PC-9 (cell line): ENCODE results near the gene MLXIP.

ENCODE experiments used
- EZH2 ChIP-seq: fragments of 200-600 bp; sonication (generic); IDR thresholded peaks from 2 replicates; pipeline ENCODE4 v1.8.0; 2017; ENCODE audit warnings: antibody characterized with exemption, low read depth
- TF ChIP-seq, protein P1 (sequence below): fragments of 200-600 bp; sonication (generic); conservative IDR thresholded peaks from 2 replicates; pipeline ENCODE4 v1.6.1; 2017; ENCODE audit warnings: mixed run types, antibody characterized with exemption, mild to moderate bottlenecking, moderate library complexity

DNA sequence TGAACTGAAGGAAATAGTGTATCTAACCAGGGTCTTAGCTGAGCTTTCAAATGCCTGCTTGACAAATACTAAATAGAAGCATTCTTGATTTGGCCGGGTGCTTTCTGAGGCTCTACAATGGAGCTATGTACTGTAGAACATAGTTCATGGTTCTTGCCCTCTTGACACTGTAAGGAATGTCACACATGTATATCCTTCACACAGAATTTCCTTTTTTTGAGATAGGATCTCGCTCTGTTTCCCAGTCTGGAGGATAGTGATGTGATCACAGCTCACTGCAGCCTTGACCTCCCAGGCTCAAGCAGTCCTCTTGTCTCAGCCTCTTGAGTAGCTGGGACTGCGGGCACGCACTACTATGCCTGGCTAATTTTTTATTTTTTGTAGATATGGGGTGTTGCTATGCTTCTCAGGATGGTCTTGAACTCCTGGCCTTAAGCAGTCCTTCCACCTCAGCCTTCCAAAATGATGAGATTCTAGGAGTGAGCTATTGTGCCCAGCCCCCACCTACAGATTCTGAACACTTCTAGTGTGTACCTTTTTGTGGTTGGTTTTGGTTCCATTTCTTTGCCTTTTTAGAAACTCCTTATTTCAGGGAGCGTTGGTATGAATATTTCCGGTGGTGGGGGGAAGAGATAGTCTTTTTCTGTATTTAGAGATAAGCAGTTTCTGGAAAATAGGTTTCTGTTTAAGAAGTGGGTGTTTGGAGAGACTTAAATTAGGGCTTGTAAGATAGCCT lies 4.2 kb downstream of the MLXIP start:
- TF ChIP-seq, protein P1, sequence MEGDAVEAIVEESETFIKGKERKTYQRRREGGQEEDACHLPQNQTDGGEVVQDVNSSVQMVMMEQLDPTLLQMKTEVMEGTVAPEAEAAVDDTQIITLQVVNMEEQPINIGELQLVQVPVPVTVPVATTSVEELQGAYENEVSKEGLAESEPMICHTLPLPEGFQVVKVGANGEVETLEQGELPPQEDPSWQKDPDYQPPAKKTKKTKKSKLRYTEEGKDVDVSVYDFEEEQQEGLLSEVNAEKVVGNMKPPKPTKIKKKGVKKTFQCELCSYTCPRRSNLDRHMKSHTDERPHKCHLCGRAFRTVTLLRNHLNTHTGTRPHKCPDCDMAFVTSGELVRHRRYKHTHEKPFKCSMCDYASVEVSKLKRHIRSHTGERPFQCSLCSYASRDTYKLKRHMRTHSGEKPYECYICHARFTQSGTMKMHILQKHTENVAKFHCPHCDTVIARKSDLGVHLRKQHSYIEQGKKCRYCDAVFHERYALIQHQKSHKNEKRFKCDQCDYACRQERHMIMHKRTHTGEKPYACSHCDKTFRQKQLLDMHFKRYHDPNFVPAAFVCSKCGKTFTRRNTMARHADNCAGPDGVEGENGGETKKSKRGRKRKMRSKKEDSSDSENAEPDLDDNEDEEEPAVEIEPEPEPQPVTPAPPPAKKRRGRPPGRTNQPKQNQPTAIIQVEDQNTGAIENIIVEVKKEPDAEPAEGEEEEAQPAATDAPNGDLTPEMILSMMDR = no peak
- no peak for TF ChIP-seq EZH2
